Measurements from ENCODE around the gene CNTN1.

DNA sequence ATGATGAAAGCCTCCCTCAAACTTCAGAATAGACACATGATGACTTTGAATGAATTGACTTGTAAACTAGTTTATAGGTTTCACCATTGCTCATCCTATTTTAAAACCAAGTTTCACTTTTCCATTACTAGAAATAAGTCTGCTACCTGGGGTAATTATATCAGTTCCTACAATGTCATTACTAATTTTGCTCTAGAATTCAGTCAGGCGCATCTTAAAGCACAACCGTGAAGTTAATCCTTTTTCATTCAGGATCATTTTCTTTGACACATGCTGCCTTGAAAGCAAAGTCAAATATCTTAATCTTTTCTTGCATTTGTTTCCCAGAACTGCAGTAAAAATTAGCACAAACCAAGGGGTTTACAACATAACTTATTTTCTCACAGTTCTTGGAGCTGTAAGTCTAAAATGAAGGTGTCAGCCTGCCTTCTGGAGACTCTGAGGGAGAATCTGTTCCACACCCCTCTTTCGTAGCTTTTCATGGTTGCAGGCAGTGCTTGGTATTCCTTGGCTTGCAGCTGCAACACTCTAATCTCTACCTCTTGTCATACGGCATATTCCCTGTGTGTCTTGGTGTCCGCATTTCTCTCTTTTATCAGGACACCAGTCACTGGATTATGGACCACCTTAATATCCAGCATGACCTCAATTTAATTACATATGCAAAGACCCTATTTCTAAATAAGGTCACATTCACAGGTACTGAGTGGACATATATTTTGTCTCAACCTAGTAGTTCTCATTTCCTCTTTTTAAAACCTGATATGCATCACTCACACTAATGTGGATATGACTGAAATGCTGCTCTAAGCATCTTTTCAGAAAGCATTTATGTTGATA, 381.6 kb downstream of the CNTN1 start:
- no peak for TF ChIP-seq EZH2 (IDR thresholded peaks at IDR 0.05)
- no peak for TF ChIP-seq POLR2AphosphoS5 (IDR thresholded peaks at IDR 0.05; ENCODE audit: borderline replicate concordance, low read depth, low read length)

Measured in SK-N-MC (cell line).